IPS-18a (cell line): Measurements from ENCODE around the gene VWCE.

Experiments used
- H3K27ac ChIP-seq: one replicate; pipeline ENCODE4 v1.5.1; 2013; ENCODE audit warnings: low read length
- H3K27me3 ChIP-seq: one replicate; pipeline ENCODE4 v1.6.1; 2013; ENCODE audit warnings: mild to moderate bottlenecking, low read length; ENCODE audit not compliant: control insufficient read depth, insufficient read depth
- H3K36me3 ChIP-seq: one replicate; pipeline ENCODE4 v1.6.1; 2013; ENCODE audit warnings: low read depth, low read length; ENCODE audit not compliant: control insufficient read depth
- H3K4me1 ChIP-seq: one replicate; pipeline ENCODE4 v1.6.1; 2013; ENCODE audit warnings: low read depth, low read length; ENCODE audit not compliant: control insufficient read depth
- H3K4me3 ChIP-seq: one replicate; pipeline ENCODE4 v1.5.1; 2013; ENCODE audit warnings: low read length
- H3K9ac ChIP-seq: one replicate; pipeline ENCODE4 v1.6.1; 2013; ENCODE audit warnings: mild to moderate bottlenecking, low read length, moderate library complexity
- H3K9me3 ChIP-seq: one replicate; pipeline ENCODE4 v1.6.1; 2013; ENCODE audit warnings: low read depth, low read length; ENCODE audit not compliant: control insufficient read depth

The VWCE gene, protein sequence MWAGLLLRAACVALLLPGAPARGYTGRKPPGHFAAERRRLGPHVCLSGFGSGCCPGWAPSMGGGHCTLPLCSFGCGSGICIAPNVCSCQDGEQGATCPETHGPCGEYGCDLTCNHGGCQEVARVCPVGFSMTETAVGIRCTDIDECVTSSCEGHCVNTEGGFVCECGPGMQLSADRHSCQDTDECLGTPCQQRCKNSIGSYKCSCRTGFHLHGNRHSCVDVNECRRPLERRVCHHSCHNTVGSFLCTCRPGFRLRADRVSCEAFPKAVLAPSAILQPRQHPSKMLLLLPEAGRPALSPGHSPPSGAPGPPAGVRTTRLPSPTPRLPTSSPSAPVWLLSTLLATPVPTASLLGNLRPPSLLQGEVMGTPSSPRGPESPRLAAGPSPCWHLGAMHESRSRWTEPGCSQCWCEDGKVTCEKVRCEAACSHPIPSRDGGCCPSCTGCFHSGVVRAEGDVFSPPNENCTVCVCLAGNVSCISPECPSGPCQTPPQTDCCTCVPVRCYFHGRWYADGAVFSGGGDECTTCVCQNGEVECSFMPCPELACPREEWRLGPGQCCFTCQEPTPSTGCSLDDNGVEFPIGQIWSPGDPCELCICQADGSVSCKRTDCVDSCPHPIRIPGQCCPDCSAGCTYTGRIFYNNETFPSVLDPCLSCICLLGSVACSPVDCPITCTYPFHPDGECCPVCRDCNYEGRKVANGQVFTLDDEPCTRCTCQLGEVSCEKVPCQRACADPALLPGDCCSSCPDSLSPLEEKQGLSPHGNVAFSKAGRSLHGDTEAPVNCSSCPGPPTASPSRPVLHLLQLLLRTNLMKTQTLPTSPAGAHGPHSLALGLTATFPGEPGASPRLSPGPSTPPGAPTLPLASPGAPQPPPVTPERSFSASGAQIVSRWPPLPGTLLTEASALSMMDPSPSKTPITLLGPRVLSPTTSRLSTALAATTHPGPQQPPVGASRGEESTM

GRCh38 chr11:61294717-61295595 is at the start of gene VWCE:
TSS of gene VWCE (minus strand) at chr11:61295316. CDS start at chr11:61295037, 279 bp downstream.
- Histone ChIP-seq H3K9me3 (no peaks in the 10 kb centered on the region), H3K36me3 (peaks cover 21% of the 10 kb centered on the region), H3K27me3 (peaks cover 27% of the 10 kb centered on the region), H3K4me3 (peak within 1 kb of the TSS; percentile 69), H3K9ac (peak within 1 kb of the TSS; percentile 64), H3K4me1 (peaks cover 8% of the 10 kb centered on the region), H3K27ac (no peak within 1 kb of the TSS)

- Histone ChIP-seq H3K9me3 (no peaks in the 10 kb centered on the region), H3K4me3 (no peak overlapping the region), H3K4me1 (no peaks in the 10 kb centered on the region), H3K9ac (no peak overlapping the region), H3K27me3 (no peaks in the 10 kb centered on the region), H3K27ac (no peak overlapping the region), H3K36me3 (no peaks in the 10 kb centered on the region)
These were observed 49.0 kb upstream of the VWCE start for GRCh38 chr11:61343792-61344745.

GRCh38 chr11:61342207-61342803 is 47.2 kb upstream of the VWCE start:
- H3K9ac ChIP-seq: no peak overlapping the region
- no peaks in the 10 kb centered on the region for H3K36me3 ChIP-seq
- H3K9me3 ChIP-seq: no peaks in the 10 kb centered on the region
- no peak overlapping the region for H3K27ac ChIP-seq
- no peaks in the 10 kb centered on the region for H3K4me1 ChIP-seq
- H3K4me3 ChIP-seq: no peak overlapping the region
- H3K27me3 ChIP-seq: no peaks in the 10 kb centered on the region

- H3K9ac ChIP-seq: no peak overlapping the region
- H3K36me3 ChIP-seq: no peaks in the 10 kb centered on the region
These were observed 46.6 kb upstream of the VWCE start for GRCh38 chr11:61341706-61342105.

DNA sequence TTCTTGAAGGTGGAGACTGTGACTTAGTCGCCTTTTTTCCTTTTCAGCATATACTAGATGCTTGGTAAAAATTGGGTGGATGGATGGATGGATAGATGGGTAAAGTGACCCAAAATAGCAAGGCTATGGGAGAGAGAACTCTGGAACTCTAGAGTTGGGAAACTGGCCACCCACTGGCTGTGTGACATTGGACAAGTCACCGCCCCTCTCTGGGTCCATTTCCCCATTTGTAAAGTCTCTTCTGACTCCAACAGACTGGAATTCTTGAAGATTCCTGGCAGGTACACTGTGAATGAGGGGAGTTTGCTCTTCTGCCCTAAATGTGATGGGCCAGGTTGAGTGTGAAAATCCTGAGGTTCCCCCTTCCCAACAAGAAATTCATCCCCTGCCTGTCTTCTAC is 45.9 kb upstream of the VWCE start:
- no peaks in the 10 kb centered on the region for H3K9me3 ChIP-seq
- no peaks in the 10 kb centered on the region for H3K36me3 ChIP-seq
- no peak overlapping the region for H3K4me3 ChIP-seq
- H3K4me1 ChIP-seq: peaks cover 3% of the 10 kb centered on the region
- no peak overlapping the region for H3K27ac ChIP-seq
- H3K9ac ChIP-seq: no peak overlapping the region
- H3K27me3 ChIP-seq: no peaks in the 10 kb centered on the region

More at GRCh38 chr11:61341706-61342105, 46.6 kb upstream of the VWCE start:
- no peak overlapping the region for H3K27ac ChIP-seq
- H3K4me1 ChIP-seq: no peaks in the 10 kb centered on the region
- no peaks in the 10 kb centered on the region for H3K9me3 ChIP-seq
- no peak overlapping the region for H3K4me3 ChIP-seq
- H3K27me3 ChIP-seq: no peaks in the 10 kb centered on the region

- Histone ChIP-seq H3K9ac (no peak overlapping the region), H3K36me3 (no peaks in the 10 kb centered on the region), H3K4me3 (no peak overlapping the region), H3K27me3 (no peaks in the 10 kb centered on the region), H3K9me3 (no peaks in the 10 kb centered on the region), H3K27ac (no peak overlapping the region), H3K4me1 (peaks cover 3% of the 10 kb centered on the region)
These were observed 44.4 kb upstream of the VWCE start for GRCh38 chr11:61339490-61339878.

GRCh38 chr11:61338783-61339489 is 43.8 kb upstream of the VWCE start:
- Histone ChIP-seq H3K9ac (no peak overlapping the region), H3K9me3 (no peaks in the 10 kb centered on the region), H3K27ac (no peak overlapping the region), H3K4me3 (no peak overlapping the region), H3K4me1 (peaks cover 3% of the 10 kb centered on the region), H3K27me3 (no peaks in the 10 kb centered on the region), H3K36me3 (no peaks in the 10 kb centered on the region)

DNA sequence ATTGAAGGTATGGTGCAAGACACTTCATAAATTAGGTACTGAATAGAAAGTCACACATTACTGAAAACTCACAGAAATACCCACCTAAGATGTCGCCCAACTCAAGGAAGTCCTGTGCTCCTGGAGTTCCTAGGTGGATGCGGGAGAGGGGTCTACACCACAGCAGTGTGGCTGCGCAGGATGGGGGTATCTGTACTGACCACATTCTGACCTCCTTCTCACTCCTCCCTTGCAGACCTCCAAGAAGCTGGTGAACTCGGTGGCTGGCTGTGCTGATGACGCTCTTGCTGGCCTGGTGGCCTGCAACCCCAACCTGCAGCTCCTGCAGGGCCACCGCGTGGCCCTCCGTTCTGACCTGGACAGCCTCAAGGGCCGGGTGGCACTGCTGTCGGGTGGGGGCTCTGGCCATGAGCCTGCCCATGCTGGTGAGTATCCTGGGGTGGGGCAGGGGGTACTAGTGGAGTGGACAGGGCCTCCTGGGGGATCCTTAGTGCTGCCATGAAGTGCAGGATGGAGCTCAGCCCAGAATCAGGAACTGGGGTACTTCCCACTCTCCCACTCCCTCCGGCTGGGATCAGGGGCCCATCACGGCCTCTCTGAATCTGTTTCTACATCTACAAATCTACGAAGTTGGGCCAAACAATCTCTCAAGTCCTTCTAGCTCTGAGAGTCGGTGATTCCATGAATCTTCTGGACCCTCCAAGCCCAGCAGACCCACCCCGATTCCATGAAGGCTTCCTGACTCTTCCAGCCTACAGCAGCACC is 42.8 kb upstream of the VWCE start:
- H3K4me3 ChIP-seq: no peak overlapping the region
- peaks cover 3% of the 10 kb centered on the region for H3K4me1 ChIP-seq
- H3K27ac ChIP-seq: no peak overlapping the region
- H3K36me3 ChIP-seq: no peaks in the 10 kb centered on the region
- no peaks in the 10 kb centered on the region for H3K9me3 ChIP-seq
- no peak overlapping the region for H3K9ac ChIP-seq
- no peaks in the 10 kb centered on the region for H3K27me3 ChIP-seq

DNA sequence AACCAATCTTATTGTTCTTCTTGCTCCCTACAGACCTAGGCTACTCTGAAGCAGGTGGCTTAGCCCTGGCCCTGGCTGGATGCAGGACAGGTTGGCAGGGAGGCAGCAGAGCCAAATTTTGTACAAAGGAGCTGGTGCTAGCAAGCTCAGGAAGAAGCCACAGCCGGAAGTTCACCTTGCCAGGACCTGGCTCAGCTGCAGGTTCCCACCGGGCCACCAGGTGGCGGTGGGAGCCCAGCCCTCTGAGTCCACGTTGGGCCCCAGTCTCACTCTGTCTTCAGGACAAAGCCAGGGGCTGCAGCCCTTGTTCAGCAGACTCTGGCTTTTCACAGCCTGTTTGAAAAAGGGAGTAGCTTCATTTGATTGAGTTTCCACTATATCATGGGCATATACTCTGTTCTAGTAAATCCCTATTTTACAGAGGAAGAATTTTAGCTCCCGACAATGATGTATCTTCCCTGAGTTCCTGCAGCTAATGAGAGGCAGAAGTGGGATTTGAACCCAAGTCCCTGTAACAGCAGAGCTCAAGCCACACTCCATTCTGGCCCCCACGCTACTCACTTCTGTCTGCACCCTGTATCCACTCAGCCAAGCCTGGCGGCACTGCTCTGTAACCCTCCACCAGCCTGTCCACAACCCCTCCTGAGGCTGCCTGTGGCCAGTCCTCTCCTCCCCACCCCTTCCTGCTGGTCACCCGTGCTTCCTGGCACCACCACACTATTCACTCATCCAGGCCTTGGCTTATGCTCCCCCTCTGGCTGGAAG is 41.2 kb upstream of the VWCE start:
- H3K36me3 ChIP-seq: no peaks in the 10 kb centered on the region
- no peaks in the 10 kb centered on the region for H3K9me3 ChIP-seq
- H3K4me3 ChIP-seq: no peak overlapping the region
- H3K27me3 ChIP-seq: no peaks in the 10 kb centered on the region
- H3K27ac ChIP-seq: peak overlapping the region; percentile 51
- peak overlapping the region; percentile 49 for H3K9ac ChIP-seq
- peaks cover 11% of the 10 kb centered on the region for H3K4me1 ChIP-seq
